Right lobe of liver (tissue), 4 donors: Measurements from ENCODE around the gene FRAT2.

Source experiments
- POLR2A ChIP-seq: fragments of 450-650 bp; IDR thresholded peaks from one replicate; pipeline ENCODE4 v1.6.1; 2017; ENCODE audit warnings: antibody characterized with exemption, mild to moderate bottlenecking
- TF ChIP-seq, protein P1 (sequence below), 4 donors: fragments of 200-600 bp in 3 of 4; fragments of 450-650 bp in 1 of 4; IDR thresholded peaks; one replicate each; pipeline versions ENCODE4 v1.5.1 to v1.8.0; 2016 to 2022; ENCODE audit warnings: antibody characterized with exemption in 4 of 4, mild to moderate bottlenecking in 2 of 4
- donor health status: DM: no; HTN: no; CAD: no.
- donor health status: DM: no; HTN: no; CAD: no.
- donor health status: DM: no; HTN: yes; CAD: no.

DNA sequence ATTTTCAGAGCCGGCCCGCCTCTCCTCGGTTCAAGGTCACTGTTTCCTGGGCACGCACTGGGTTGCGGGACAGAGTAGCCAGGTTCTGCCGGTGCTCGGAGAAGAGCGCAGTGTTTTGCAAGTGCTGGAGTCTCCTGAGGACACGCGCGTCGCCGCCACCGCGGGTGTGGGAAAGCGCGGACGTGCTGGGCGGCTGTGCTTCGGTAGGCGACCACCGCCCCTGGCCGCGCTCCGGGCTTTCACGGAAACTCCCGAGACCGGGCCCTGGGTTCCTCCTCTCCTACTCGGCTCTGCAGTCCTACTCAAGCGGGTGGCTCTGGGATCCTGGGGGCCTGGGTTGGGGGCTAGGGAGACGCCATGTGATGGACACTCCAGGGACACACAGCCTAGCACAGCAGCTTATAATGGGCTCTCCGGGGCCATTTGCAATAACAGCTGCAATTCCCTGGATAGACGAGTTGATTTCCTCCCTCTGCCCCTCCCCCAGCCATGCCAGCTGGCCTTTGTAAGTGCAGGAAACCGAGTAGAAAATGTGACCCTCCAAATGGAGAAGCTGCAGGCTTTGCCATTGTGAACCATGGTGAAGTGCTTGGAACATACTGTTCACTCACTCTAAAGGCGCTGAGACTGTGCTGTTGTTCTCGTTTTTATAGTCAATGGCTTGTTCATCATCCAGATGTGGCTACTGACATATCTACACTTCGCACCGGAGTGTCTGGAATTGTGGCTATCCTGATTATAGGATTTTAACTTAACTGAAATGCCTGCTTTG lies 13.3 kb downstream of the FRAT2 start:
- TF ChIP-seq, protein P1, sequence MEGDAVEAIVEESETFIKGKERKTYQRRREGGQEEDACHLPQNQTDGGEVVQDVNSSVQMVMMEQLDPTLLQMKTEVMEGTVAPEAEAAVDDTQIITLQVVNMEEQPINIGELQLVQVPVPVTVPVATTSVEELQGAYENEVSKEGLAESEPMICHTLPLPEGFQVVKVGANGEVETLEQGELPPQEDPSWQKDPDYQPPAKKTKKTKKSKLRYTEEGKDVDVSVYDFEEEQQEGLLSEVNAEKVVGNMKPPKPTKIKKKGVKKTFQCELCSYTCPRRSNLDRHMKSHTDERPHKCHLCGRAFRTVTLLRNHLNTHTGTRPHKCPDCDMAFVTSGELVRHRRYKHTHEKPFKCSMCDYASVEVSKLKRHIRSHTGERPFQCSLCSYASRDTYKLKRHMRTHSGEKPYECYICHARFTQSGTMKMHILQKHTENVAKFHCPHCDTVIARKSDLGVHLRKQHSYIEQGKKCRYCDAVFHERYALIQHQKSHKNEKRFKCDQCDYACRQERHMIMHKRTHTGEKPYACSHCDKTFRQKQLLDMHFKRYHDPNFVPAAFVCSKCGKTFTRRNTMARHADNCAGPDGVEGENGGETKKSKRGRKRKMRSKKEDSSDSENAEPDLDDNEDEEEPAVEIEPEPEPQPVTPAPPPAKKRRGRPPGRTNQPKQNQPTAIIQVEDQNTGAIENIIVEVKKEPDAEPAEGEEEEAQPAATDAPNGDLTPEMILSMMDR (IDR thresholded peaks at IDR 0.05): no peak
- peak; percentile 14 for TF ChIP-seq POLR2A
